Hepatocyte (in vitro differentiated cells): ENCODE measurements around the gene TOP1.

ENCODE experiments used
- CTCF ChIP-seq: fragments of 200-600 bp; sonication (generic); IDR thresholded peaks from 2 replicates; pipeline ENCODE4 v1.5.1; 2016; ENCODE audit warnings: antibody characterized with exemption, mild to moderate bottlenecking; ENCODE audit not compliant: poor library complexity
- EZH2 ChIP-seq: fragments of 200-600 bp; sonication (generic); IDR thresholded peaks from 2 replicates; pipeline ENCODE4 v1.6.1; 2016; ENCODE audit warnings: antibody characterized with exemption, mild to moderate bottlenecking, borderline replicate concordance

GRCh38 chr20:41135187-41135887 lies 106.7 kb downstream of the TOP1 start:
- peak; percentile 62 for TF ChIP-seq CTCF
- no peak for TF ChIP-seq EZH2
